Thyroid gland (tissue), 4 donors: ENCODE results near the gene POC1A.

ENCODE experiments used
- POLR2A ChIP-seq, 2 donors: fragments of 450-650 bp; IDR thresholded peaks; one replicate each; pipeline ENCODE4 v1.6.1; 2017; ENCODE audit warnings: antibody characterized with exemption in 2 of 2, mild to moderate bottlenecking in 2 of 2, moderate library complexity in 1 of 2
- TF ChIP-seq, protein P1 (sequence below), 6 experiments: fragments of 200-600 bp in 3 of 6; fragments of 450-650 bp in 3 of 6; sonication (generic) in 3 of 6; IDR thresholded peaks; one replicate each; pipeline ENCODE4 v1.5.1; 2016 to 2019; ENCODE audit warnings: antibody characterized with exemption in 6 of 6, mild to moderate bottlenecking in 2 of 6, inconsistent platforms in 1 of 6, moderate library complexity in 1 of 6

DNA sequence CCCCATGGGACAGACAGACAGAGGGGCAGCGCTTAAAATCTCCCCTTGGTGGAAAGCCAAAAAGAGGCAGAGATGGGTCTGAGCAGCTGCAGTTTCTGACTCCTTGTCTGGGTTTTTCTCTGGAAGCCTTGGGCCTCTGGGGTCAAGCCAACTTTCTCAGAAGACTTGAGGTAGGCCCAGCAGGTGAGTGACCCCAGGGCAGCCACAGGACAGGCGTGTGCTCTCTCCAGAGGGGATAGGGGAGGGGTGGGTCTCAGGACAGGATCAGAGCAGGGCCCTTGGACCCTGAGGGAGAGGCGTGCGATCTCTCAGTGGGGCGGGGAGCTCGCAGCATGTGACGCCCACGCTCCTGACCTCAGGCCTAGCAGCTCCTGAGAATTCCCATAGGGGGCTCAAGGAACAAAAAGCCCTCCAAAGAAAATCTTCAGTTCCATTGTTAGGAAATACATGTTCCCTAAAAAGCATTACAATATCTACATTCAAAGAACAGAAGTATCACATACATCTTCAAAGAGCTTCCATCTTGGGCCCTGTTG lies 63.2 kb downstream of the POC1A start:
- TF ChIP-seq, protein P1, sequence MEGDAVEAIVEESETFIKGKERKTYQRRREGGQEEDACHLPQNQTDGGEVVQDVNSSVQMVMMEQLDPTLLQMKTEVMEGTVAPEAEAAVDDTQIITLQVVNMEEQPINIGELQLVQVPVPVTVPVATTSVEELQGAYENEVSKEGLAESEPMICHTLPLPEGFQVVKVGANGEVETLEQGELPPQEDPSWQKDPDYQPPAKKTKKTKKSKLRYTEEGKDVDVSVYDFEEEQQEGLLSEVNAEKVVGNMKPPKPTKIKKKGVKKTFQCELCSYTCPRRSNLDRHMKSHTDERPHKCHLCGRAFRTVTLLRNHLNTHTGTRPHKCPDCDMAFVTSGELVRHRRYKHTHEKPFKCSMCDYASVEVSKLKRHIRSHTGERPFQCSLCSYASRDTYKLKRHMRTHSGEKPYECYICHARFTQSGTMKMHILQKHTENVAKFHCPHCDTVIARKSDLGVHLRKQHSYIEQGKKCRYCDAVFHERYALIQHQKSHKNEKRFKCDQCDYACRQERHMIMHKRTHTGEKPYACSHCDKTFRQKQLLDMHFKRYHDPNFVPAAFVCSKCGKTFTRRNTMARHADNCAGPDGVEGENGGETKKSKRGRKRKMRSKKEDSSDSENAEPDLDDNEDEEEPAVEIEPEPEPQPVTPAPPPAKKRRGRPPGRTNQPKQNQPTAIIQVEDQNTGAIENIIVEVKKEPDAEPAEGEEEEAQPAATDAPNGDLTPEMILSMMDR (IDR thresholded peaks at IDR 0.05) = no peak
- TF ChIP-seq POLR2A (IDR thresholded peaks at IDR 0.05) = no peak
